Kidney capillary endothelial cell (primary cell): Measurements from ENCODE around the gene GPR132.

ENCODE experiments used
- DNase-seq: peaks from one replicate; pipeline ENCODE4 v3.0.0-alpha.2; 2018; ENCODE audit warnings: low spot score

Gene GPR132

DNA sequence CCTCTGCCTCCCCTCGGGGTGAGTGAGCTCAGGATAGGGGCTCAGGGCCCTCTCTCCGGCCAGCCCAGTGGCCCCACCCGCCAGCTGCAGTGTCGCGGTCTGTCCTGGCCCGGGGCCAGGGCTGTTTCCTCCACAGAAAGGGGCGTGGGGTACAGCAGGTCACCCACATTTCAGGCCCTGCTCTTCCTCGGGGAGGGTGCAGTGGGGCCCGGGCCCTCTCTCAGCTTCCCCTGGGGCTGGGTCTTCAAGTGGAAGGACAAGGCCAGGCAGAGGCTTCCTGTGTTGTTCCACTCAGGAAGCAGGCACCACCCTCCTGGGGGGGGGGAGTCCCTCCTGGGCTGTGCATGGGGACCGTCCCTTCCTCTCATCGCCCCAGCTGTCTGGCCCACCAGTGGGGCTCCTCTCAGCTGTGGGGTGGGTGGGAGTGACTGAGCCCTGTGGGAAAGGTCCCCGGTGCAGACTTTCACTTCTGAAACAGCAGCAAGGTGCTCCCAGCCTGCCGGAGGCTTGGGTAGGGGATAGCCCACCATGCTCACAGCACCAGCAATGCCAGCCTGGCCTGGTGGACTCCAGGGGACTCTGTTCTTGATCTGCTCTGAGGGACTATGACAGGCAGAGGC, 3.7 kb downstream of the GPR132 start:
- no peak for DNase-seq

DNA sequence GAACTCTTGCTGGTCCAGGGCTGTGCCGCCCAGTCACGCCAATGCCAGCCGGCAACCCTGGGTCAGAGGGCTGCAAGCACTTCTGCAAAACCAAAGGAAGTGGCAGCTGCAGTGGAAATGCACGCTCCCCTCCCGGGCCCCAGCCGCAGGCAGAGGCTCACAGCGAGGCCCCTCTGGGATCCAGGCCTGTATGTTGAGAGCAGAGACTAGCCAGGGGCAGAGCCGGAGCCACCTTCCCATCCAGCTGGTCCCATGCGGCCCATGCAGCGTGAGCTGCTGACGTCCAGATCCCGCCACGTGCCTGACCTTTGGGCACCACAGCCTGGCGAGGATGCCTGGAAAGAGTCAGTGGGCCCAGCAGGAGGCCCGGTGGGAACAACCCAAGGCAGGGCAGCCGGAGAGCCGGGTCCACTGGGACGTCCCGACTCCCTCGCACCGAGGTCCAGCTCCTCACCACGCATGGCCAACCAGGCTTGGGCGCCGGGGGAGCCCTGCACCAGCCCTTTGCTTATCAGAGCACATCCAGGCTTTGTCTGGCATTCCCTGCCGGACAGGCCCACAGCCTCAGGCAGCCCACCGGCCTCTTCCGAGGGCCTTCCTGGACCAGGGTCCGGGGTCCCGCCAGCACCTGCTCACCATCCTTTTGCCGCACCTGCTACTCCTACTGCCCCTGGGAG, 4.3 kb downstream of the GPR132 start:
- no peak for DNase-seq

GRCh38 chr14:105059925-105060565, 5.2 kb downstream of the GPR132 start:
- DNase-seq: no peak

- DNase-seq: no peak
Observed at GRCh38 chr14:105059035-105059924, 6.0 kb downstream of the GPR132 start.

- no peak for DNase-seq
Observed at GRCh38 chr14:105058521-105059034, 6.7 kb downstream of the GPR132 start.

DNA sequence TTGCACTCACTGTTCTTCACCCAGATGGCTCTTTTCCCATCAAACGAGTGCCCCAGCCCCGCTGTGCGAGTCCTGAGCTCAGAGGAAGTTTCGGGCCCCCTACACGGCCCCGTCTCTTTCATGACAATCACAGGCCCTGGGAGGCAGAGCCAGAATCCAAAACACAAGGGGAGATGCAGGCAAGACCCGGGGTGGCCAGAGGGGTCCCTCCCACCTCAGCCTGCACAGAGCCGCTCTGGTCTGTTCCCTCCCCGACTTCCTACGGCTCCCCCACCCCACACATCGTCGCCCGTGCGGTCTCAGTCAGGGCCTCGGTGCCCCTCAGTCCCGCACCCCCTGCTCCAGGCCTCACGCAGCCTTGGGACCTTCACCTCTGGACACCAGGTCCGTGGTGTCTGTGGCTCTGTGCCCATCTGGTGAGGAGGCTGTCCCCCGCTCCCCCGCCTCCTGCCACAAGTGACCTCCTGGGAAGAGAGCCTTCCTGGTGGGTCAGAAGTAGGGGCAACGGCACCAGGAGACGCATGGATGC, 8.9 kb downstream of the GPR132 start:
- DNase-seq: no peak

- no peak for DNase-seq
Observed at GRCh38 chr14:105055736-105056302, 9.4 kb downstream of the GPR132 start.

DNA sequence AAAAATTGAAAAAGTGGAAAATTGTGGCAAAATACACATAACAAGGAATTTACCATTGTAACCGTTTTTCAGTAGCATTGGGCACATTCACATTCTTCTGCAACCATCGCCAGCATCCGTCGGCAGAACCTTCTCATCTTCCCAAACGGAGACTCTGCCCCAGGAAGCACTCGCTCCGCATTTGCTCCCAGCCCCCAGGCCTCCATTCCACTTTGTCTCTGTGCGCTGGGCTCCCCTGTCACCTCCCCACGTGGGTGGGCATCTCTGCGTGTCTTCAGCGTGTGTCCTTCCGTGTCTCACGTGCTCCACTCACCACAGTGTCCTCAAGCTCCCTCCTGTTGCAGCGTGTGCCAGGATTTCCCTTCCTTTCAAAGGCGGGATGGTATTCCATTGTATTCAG, 9.9 kb downstream of the GPR132 start:
- no peak for DNase-seq

DNA sequence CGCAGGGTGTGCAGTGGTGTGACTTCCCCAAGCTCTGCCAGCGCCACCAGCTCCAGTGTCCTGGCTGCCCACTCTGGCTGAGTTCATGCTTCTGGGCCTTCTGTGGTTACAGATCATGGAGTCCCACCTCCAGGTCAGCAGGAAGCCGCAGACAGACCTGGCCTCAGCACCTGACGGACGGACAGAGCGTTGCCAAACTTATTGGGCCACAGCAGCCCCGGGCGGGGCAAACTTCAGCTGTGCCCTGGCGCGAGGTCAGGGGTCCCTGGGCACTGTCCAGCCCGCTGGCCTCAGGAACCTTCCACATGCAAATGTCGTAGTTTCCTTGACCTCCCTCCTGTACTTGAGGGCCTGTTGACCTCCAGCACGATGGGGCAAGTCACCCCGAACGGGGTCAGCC, 11.2 kb downstream of the GPR132 start:
- DNase-seq: no peak

GRCh38 chr14:105053421-105053820, 11.8 kb downstream of the GPR132 start:
- DNase-seq: no peak

DNA sequence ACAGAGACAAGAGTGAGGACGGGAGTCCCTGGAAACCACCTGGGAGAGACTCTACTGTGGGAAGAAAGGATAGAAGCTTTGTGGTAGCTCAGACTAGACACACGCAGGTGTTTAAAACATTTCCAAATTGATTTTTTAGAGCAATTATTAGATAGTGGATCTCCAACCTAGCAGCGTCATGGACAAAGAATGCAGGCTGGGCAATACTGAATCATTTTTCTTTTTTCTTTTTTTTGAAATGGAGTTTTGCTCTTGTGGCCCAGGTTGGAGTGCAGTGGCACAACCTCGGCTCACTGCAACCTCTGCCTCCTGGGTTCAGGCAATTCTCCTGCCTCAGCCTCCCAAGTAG, 13.1 kb downstream of the GPR132 start:
- DNase-seq: no peak

DNA sequence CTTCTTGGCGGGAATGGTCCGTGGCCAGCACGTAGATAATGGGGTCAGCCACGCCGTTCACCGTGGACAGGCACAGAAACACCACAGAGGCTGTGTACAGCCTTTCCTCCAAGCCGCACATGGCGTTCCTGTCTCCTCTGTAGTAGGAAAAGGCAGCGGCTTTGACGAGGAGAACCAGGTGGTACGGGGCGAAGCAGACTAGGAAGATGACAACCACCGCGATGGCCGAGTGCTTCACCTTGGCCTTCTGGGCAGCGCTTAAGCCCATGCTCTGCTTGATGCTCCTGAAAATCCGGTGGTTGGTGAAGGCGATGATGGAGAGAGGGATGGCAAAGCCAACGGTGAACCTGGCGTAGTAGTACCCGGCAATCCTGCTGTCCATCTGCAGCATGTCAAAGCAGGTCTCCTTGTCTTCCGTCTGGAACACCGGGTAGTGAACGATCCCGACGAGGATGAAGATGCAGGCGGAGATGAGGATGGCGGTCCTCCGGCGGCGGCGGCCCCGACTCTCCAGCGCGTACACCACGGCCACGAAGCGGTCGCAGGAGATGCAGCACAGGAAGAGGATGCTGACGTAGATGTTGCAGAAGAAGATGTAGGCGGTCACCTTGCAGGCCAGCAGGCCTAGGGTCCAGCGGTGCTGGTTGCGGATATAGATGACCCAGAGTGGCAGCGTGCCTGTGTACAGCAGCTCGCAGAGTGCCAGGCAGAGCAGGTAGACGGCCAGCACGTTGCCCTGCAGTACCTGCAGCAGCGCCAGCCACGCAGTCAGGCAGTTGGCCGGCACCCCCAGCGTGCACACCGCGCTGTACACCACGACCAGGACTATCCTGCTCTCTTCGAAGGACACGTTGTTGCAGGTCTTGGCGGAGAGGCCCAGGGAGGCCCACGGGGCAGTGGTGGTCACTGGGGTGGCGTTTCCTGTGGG, 13.8 kb downstream of the GPR132 start:
- no peak for DNase-seq

- DNase-seq: no peak
Observed at GRCh38 chr14:105050551-105050897, 14.7 kb downstream of the GPR132 start.

DNA sequence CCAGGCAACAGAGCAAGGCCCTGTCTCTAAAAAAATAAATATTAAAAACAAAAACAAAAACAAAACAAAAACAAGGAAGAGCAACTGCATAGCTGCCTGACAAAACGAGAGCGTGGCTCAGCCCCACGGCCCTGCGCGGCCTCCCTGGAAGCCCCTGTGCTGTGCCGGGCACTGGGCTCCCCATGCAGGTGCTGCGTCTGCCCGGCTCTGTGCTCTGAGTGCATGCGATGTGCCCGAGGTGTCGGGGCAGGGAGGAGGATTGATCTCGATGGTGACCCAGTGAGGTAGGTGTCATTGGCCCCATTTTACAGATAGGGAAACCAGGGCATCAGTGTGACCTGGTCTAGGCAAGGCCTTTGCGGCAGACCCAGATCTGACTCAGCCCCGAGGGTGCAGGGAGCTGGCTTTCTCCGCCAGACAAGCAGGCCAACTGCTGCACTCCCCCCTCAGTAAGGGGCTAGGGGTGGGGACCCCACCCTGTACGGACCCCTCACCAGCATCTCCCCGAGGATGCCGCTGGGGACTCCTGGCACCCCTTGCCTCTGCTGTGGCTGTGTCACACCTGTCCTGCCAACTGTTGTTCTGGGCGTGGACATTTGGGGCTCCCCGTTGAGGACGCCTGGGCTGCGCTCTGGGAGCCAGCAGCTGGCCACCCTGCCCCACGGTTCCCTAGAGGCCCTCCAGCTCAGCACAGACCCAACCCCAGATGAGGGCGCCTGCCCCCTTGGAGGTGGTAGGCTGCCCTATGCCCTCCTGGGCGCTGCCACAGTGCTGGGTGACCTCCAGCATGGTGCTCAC, 15.3 kb downstream of the GPR132 start:
- no peak for DNase-seq

DNA sequence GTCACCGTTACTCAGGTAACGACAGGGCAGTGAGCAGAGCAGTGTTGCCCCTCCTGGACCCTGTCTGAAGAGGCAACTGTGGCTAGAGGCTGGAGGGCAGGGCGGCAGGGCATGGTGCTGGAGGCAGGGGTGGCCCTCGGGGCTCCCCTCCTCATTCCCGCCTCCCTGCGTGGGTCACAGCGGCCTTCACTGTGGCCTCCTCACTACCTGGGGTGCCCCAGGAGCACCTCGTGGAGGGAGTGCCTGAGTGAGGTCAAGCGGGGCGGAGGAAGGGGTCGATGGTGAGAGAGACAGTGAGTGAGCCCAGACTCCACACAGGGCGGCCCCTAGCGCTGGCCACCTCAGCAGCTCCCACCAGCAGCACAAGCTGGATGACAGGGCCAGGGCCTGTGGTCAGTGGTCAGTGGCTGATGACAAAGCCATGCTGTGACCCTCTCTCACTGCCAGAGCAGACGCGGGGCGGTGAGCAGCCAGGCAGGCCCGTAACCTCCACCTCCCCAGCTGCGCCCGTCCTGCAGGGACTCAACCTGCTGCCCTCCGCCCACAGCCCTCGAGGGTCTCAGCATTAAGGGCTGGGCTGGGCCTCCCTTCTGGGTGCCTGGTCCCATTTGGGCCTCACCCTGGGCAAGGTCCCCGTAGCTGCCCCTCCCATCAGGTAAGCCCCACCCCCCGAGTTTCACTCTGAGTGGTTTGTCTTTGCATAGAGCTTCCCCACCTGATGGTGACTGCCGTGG, 17.8 kb downstream of the GPR132 start:
- DNase-seq: no peak

DNA sequence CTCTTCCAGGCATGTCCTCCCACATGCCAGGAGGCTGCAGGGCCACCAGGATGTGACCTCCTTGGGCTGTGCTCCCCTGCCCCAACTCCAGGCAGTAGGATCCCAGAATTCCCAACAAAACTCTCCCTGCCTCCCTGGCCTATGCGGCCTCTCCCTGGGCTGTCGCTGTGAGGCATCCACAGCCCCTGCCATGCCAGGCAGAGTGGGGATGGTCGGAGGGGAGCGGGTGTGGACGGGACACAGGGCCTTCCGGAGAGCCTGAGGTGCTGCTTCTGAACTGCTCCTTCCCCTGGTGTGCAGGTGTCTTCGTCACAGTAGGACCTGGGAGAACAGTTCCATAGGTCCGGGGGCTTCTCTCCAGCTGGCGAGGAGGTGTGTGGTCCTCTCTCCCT, 18.3 kb downstream of the GPR132 start:
- no peak for DNase-seq

GRCh38 chr14:105045710-105046326, 19.4 kb downstream of the GPR132 start:
- peak; percentile 79 for DNase-seq

- DNase-seq: no peak
Observed at GRCh38 chr14:105043641-105044040, 21.6 kb downstream of the GPR132 start.

GRCh38 chr14:105042813-105043212, 22.4 kb downstream of the GPR132 start:
- DNase-seq: no peak
